Activated CD8-positive, alpha-beta memory T cell treated with anti-CD3 and anti-CD28 coated beads for 36 hours (primary cell): ENCODE results near the gene ALOXE3. TPM values are rescaled to one million over a fixed set of nuclear protein-coding genes. Genes with fewer than 3 reads are reported as not detected.

ENCODE experiments used
- CTCF ChIA-PET: fragments of 350-600 bp; sonication (Branson Sonifier 250); formaldehyde crosslinking; loops from one replicate; lab custom pipeline; 2021; ENCODE audit warnings: antibody characterized with exemption; lab: Charles Lee
- POLR2A ChIA-PET: fragments of 350-600 bp; sonication (Branson Sonifier 250); formaldehyde crosslinking; loops from one replicate; lab custom pipeline; 2021; ENCODE audit warnings: antibody characterized with exemption; lab: Charles Lee
- total RNA-seq, 2 experiments: library from RNA; stranded (reverse); gene quantifications; one replicate each; pipeline ENCODE4 v1.2.3, GENCODE V29; 2021

The ALOXE3 gene
- total RNA-seq, 2 experiments from 2014 or later, result 0.19 TPM; not detected in 1

GRCh38 chr17:8156246-8156992 is 38.1 kb upstream of the ALOXE3 start:
- ChIA-PET POLR2A (interaction anchor here (0.5 to 4.1 kb wide), 9 partner anchors 8 to 92 kb away, joined by 3 to 31 read pairs (median 4); partner anchors contain the start of genes CTC1 and HES7), CTCF (interaction anchor here (0.6 to 4.9 kb wide), 9 partner anchors 8 to 66 kb away, joined by 3 to 27 read pairs (median 5); partner anchors contain the start of gene ALOXE3)

DNA sequence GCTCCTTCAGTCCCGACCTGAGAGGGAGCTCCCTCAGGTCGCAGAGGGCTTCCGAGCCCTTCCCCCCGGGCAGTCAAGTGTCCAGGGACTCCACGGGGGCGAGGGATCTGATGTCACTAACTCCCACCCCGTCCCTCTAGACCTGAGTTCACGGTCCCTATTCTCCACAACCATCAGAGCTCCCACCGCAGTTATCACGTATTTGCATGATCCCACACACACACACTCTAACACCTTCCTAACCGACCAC is 37.6 kb upstream of the ALOXE3 start:
- CTCF ChIA-PET, result interaction anchor here (0.6 to 4.9 kb wide), 7 partner anchors 8 to 63 kb away, joined by 3 to 27 read pairs (median 5); partner anchors contain the start of gene ALOXE3
- POLR2A ChIA-PET, result interaction anchor here (0.5 to 4.1 kb wide), 6 partner anchors 8 to 65 kb away, joined by 3 to 31 read pairs (median 4); partner anchors contain the start of gene HES7

GRCh38 chr17:8155231-8155995 is 37.1 kb upstream of the ALOXE3 start:
- ChIA-PET CTCF (interaction anchor here (0.6 to 4.9 kb wide), 7 partner anchors 9 to 62 kb away, joined by 3 to 27 read pairs (median 6); partner anchors contain the start of gene ALOXE3), POLR2A (interaction anchor here (1.2 to 4.1 kb wide), 5 partner anchors 9 to 36 kb away, joined by 3 to 31 read pairs (median 4); partner anchors contain the start of gene HES7)

DNA sequence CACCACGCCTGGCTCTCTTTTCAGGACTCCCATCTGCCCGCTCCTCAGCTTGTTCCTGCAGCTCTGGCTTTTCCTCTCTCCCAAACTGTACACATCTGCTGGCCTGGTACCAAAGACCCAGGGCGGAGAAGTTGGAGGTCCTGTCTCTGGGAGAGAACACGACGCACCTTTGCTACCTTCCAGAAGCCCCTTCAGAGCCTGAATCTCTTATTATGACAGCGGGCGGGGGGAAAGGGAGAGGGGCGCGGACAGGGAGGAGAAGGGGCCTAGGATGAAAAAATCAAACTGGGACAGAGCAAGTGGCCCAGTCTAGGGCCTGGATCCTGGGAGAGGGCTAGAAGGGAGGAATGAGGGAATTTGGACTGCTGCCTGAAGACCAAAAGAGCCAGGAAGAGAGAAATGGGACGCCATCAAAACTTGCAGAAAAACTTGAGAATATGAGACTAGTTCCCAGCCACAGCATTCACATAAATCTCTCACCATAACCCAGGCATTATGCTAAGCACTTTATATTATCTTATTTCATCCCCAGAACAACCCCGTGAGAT is 36.4 kb upstream of the ALOXE3 start:
- POLR2A ChIA-PET, result interaction anchor here (0.6 to 4.1 kb wide), 2 partner anchors 19 to 893 kb away, joined by 6 to 31 read pairs; no protein-coding TSS in a partner anchor

DNA sequence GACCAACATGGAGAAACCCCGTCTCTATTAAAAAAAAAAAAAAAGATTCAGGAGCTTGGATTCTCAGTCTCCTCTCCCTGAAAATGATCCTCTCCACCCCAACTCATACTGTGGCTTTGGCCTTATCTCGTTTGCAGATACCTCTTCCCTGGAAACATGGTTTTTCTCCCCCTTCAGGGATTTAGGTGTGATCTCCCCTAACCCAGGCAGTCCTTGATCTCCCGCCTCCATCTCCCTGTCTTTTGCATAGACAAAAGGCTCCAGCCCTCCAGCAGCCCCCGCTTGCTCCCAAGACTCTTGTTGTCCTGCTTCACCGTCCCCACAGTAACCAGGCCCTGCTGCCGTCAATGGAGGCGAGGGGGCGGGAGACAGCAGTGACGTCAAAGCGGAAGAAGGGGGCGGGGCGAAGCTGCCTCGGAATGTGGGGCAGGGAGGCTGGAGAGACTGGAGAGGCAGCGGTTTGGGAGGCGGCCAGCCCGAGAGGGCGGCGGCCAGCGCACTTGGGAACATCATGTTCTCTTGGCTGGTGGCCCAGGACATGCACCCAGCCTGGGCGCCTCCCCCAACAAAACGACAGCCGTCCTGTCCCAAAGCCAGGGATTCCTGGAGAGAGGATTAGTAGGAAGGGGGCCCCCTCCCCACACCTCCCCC is 35.8 kb upstream of the ALOXE3 start:
- ChIA-PET POLR2A (interaction anchor here (0.6 to 4.1 kb wide), 5 partner anchors 9 to 892 kb away, joined by 3 to 31 read pairs (median 6); no protein-coding TSS in a partner anchor), CTCF (interaction anchor here (0.5 to 3.3 kb wide), 7 partner anchors 9 to 34 kb away, joined by 3 to 17 read pairs (median 5); no protein-coding TSS in a partner anchor)

More for the DNA sequence above, 36.4 kb upstream of the ALOXE3 start:
- CTCF ChIA-PET, result interaction anchor here (1.3 to 3.3 kb wide), 7 partner anchors 9 to 61 kb away, joined by 3 to 17 read pairs (median 5); no protein-coding TSS in a partner anchor

- CTCF ChIA-PET, result interaction anchor here (0.5 to 3.3 kb wide), 7 partner anchors 10 to 34 kb away, joined by 3 to 17 read pairs (median 5); no protein-coding TSS in a partner anchor
These were observed 35.2 kb upstream of the ALOXE3 start for GRCh38 chr17:8153525-8153956.

DNA sequence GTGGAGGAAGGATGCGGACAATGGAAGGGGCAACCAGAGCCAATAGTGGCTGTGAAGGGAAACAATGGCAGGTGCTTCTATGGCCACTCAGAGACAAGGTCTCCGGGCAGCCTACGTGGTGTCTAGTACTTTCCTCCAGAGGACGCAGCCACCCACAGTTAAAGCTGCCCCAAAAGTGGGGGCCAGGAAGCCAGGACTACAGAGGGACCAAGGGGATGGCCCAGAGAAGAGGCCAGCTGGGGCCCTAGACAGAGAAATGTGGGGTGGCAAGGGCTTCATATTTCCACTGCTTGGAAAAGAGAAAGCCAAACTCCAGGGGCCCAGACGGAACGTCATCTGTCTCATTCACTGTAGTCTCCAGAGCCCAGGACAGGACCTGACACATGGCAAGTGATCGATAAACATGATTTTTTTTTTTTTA is 34.7 kb upstream of the ALOXE3 start:
- CTCF ChIA-PET, result interaction anchor here (1.3 to 3.3 kb wide), 5 partner anchors 14 to 73 kb away, joined by 3 to 17 read pairs (median 5); no protein-coding TSS in a partner anchor
- POLR2A ChIA-PET, result interaction anchor here (1.3 to 2.4 kb wide), 5 partner anchors 11 to 33 kb away, joined by 3 to 11 read pairs (median 6); partner anchors contain the start of gene HES7

More at GRCh38 chr17:8153525-8153956, 35.2 kb upstream of the ALOXE3 start:
- POLR2A ChIA-PET, result interaction anchor here (0.6 to 4.1 kb wide), 5 partner anchors 8 to 30 kb away, joined by 3 to 31 read pairs (median 6); partner anchors contain the start of gene HES7

DNA sequence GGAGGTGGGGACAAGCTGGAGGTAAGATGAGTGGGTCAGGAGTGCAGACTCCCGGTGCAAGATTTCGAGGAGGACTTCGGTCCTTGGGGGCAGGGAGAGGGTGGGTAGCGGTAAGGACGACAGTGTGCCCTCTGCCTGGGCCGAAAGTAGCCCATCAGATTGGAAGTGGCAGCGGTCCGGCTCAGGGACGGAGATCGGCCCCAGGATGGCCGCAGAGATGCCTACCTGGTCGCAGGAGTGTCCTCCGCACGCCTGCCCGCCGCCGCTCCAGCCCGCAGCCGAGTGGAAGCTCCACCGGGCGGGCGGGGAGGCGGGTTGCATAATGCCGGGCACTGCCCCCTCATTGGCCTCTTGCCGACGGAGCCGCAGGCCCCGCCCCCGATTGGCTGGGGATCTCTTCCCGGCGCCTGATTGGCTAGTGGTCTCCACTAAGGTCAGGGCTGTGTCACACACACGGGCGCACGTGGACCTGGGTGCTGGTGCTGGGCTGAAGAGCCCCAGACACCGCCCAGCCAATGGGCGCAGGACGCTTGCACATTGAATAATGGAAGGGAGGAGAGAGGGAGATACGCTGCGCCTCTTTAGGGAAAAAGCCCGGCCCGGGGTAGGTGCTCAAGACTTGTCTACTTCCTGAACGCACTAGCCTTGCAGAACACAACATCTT is 33.9 kb upstream of the ALOXE3 start, which contains the start of gene PER1:
TSS of gene PER1 (minus strand) at position 293 of the 664 bp plus-strand sequence. CDS start 1,698 bp downstream, outside the sequence.
- POLR2A ChIA-PET, result interaction anchor here (0.8 to 2.4 kb wide), 7 partner anchors 12 to 36 kb away, joined by 3 to 11 read pairs (median 5); partner anchors contain the start of gene HES7

GRCh38 chr17:8151641-8152111 is 33.4 kb upstream of the ALOXE3 start:
- CTCF ChIA-PET, result interaction anchor here (1.0 to 3.3 kb wide), 8 partner anchors 11 to 72 kb away, joined by 3 to 17 read pairs (median 4); no protein-coding TSS in a partner anchor
- POLR2A ChIA-PET, result interaction anchor here (0.8 to 2.4 kb wide), 7 partner anchors 12 to 36 kb away, joined by 3 to 11 read pairs (median 6); partner anchors contain the start of gene HES7

More for the DNA sequence above, 33.9 kb upstream of the ALOXE3 start, which contains the start of gene PER1:
- CTCF ChIA-PET, result interaction anchor here (1.0 to 3.3 kb wide), 4 partner anchors 14 to 73 kb away, joined by 3 to 17 read pairs (median 4); no protein-coding TSS in a partner anchor

GRCh38 chr17:8151120-8151640 is 32.9 kb upstream of the ALOXE3 start:
- ChIA-PET POLR2A (interaction anchor here (0.8 to 1.7 kb wide), 4 partner anchors 12 to 32 kb away, joined by 4 to 9 read pairs (median 5); no protein-coding TSS in a partner anchor), CTCF (interaction anchor here (1.0 to 2.8 kb wide), 7 partner anchors 10 to 77 kb away, joined by 3 to 16 read pairs (median 3); no protein-coding TSS in a partner anchor)

DNA sequence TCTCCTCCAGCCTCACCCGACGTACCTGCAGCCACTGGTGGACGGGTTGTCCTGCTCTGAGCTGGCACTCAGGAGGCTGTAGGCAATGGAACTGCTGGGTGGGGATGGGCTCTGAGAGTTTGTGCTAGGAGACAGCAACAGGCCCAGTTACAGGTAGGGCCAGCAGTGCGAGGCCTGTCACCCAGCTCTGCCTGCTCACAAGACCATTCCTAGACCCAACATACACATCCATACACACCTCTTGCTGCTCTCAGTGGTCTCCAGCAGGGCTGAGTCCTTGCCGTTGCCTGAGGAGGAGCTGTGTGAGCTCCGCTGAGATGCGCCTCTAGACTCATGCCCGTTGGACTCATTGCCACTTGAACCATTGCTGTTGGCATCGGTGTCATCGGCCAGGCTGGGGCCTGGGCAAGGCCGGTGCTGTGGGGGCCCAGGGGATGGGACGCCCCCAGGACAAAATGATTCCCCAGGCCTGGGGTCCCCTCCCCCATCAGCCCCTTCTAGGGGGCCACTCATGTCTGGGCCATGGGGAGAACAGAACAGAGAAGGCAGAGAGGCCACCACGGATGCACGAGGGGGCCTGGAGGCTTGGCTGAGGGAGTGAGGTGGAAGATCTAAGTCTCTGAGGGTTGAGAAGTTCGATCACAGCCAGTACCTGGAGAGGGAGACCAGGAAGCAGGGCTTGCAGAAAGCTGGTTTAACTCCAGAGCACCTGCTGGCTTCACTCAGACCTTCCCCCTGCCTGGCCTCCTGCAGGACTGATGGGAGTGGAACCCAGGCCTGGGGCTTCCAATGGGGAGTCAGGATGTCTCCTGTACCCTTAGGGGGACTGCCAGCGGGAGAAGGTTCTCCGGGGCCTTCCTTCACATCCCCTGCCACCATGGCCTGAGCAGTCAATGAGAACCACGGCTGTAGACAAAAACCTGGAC is 32.1 kb upstream of the ALOXE3 start:
- POLR2A ChIA-PET, result interaction anchor here (0.8 to 1.7 kb wide), 4 partner anchors 11 to 31 kb away, joined by 4 to 9 read pairs (median 5); no protein-coding TSS in a partner anchor
- CTCF ChIA-PET, result interaction anchor here (0.7 to 2.8 kb wide), 9 partner anchors 9 to 76 kb away, joined by 3 to 16 read pairs (median 3); no protein-coding TSS in a partner anchor

- ChIA-PET POLR2A (no interaction called here), CTCF (interaction anchor here (0.7 to 2.8 kb wide), 5 partner anchors 9 to 37 kb away, joined by 3 to 16 read pairs (median 4); no protein-coding TSS in a partner anchor)
These were observed 31.3 kb upstream of the ALOXE3 start for GRCh38 chr17:8149419-8150193.

DNA sequence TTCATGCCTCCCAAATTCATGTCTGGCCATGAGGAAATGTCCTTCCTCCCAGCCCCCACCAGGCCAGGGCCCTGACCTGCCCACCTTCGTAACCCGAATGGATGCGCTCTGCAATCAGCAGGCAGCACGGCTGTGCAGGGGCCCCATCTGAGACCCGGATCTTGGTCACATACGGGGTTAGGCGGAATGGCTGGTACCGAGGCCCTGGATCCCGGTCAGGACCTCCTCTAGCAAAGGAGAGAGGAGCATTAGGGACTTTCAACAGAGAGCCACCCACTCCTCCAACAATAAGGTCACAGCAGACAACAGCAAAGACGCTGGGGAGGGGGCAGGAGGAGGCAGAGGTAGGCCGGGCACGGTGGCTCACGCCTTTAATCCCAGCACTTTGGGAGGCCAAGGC is 30.2 kb upstream of the ALOXE3 start:
- ChIA-PET POLR2A (interaction anchor here (1.0 kb wide), 1 partner anchor 9 kb away, joined by 4 read pairs; no protein-coding TSS in a partner anchor), CTCF (interaction anchor here (1.6 kb wide), 2 partner anchors 10 to 12 kb away, joined by 4 read pairs; no protein-coding TSS in a partner anchor)
